GM19468 (cell line): ENCODE results near the gene MRC1.
"Not testable (repeated sequence)": the region's sequence is repeated elsewhere in the genome, so short reads cannot be mapped to it uniquely, and the experiment has no call there.

Experiments used
- ATAC-seq: cut with Tn5 transposase; IDR thresholded peaks from one replicate; pipeline ENCODE4 v1.9.1; 2021; ENCODE audit warnings: mild to moderate bottlenecking, moderate library complexity, moderate number of reproducible peaks; ENCODE audit not compliant: unreplicated experiment; ENCODE audit errors: extremely low read depth

Gene MRC1

GRCh38 chr10:17882557-17882956 is 73.4 kb downstream of the MRC1 start:
- ATAC-seq: no peak

GRCh38 chr10:17883621-17884020 is 74.5 kb downstream of the MRC1 start:
- no peak for ATAC-seq

- no peak for ATAC-seq
Observed at GRCh38 chr10:17888189-17888588, 79.0 kb downstream of the MRC1 start.

- ATAC-seq: no peak
Observed at GRCh38 chr10:17891435-17891834, 82.3 kb downstream of the MRC1 start.

- ATAC-seq: no peak
Observed at GRCh38 chr10:17904564-17904963, 95.4 kb downstream of the MRC1 start.

GRCh38 chr10:17905491-17905890 is 96.3 kb downstream of the MRC1 start:
- ATAC-seq: no peak

- ATAC-seq: no peak
Observed at GRCh38 chr10:17906002-17906401, 96.9 kb downstream of the MRC1 start.

- ATAC-seq: no peak
Observed at GRCh38 chr10:17907641-17908040, 98.5 kb downstream of the MRC1 start.

- no peak for ATAC-seq
Observed at GRCh38 chr10:17910125-17910789, 101.1 kb downstream of the MRC1 start.

GRCh38 chr10:17912754-17913153 is 103.6 kb downstream of the MRC1 start:
- ATAC-seq: no peak

- no peak for ATAC-seq
Observed at GRCh38 chr10:17913604-17914003, 104.5 kb downstream of the MRC1 start.

- ATAC-seq: no peak
Observed at GRCh38 chr10:17914169-17915045, 105.3 kb downstream of the MRC1 start.

- no peak for ATAC-seq
Observed at GRCh38 chr10:17915181-17915580, 106.0 kb downstream of the MRC1 start.

- no peak for ATAC-seq
Observed at GRCh38 chr10:17918187-17918903, 109.2 kb downstream of the MRC1 start.

- no peak for ATAC-seq
Observed at GRCh38 chr10:17921378-17921777, 112.2 kb downstream of the MRC1 start.

- ATAC-seq: no peak
Observed at GRCh38 chr10:17923728-17924127, 114.6 kb downstream of the MRC1 start.

GRCh38 chr10:17943033-17943745 is 134.0 kb downstream of the MRC1 start:
- ATAC-seq: no peak

GRCh38 chr10:17950269-17950668 is 141.1 kb downstream of the MRC1 start:
- not testable (repeated sequence) for ATAC-seq

GRCh38 chr10:17950726-17951125 is 141.6 kb downstream of the MRC1 start:
- ATAC-seq: no peak

GRCh38 chr10:17951868-17952371 is 142.8 kb downstream of the MRC1 start, which contains the start of gene SLC39A12:
SLC39A12 (plus strand) TSS chr10:17951918; CDS start chr10:17953277, 1,359 bp downstream.
- no peak for ATAC-seq
